Nephron progenitor cell (in vitro differentiated cells): ENCODE results near the gene ABCC5.

Source experiments
- DNase-seq: peaks from one replicate; pipeline ENCODE4 v3.0.0; 2021
- H3K27ac Mint-ChIP-seq: 2 replicates; pipeline ENCODE4 v1.8.0; 2021; ENCODE audit warnings: mild to moderate bottlenecking, moderate library complexity, mixed read lengths
- H3K27me3 Mint-ChIP-seq: 2 replicates; pipeline ENCODE4 v1.8.0; 2021; ENCODE audit warnings: mild to moderate bottlenecking, low read depth, mixed read lengths; ENCODE audit not compliant: poor library complexity
- H3K36me3 Mint-ChIP-seq: 2 replicates; pipeline ENCODE4 v1.8.0; 2021; ENCODE audit warnings: low read depth, mixed read lengths
- H3K4me1 Mint-ChIP-seq: 2 replicates; pipeline ENCODE4 v1.8.0; 2021; ENCODE audit warnings: mixed read lengths
- H3K4me3 Mint-ChIP-seq: 2 replicates; pipeline ENCODE4 v1.8.0; 2021; ENCODE audit warnings: mild to moderate bottlenecking, moderate library complexity, mixed read lengths
- H3K9me3 Mint-ChIP-seq: 2 replicates; pipeline ENCODE4 v1.8.0; 2021; ENCODE audit warnings: mild to moderate bottlenecking, moderate library complexity, mixed read lengths
- TF ChIP-seq, protein P1 (sequence below): fragments of 200-600 bp; sonication (generic); IDR thresholded peaks from 2 replicates; pipeline ENCODE4 v1.5.0; 2021; ENCODE audit warnings: antibody characterized with exemption

ABCC5 gene

DNA sequence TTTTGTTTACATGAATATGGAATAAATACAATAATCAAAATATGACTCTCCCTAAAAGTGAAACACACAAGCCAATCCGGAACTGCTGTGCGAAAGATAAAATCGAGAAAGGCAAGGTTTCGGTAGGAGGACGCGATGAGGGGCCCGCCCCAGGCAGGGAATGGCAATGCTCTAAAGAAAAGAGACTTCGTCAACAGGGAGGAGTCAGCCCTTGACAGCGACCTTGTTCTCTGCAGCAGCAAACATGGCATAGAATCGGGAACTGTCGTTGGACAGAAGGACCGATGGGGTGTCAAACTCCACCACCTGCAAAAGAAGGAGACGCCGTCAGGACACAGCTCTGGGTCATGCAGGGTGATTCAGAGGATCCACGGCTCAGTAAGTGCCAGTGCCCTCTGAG lies 96.6 kb downstream of the ABCC5 start:
- TF ChIP-seq, protein P1, sequence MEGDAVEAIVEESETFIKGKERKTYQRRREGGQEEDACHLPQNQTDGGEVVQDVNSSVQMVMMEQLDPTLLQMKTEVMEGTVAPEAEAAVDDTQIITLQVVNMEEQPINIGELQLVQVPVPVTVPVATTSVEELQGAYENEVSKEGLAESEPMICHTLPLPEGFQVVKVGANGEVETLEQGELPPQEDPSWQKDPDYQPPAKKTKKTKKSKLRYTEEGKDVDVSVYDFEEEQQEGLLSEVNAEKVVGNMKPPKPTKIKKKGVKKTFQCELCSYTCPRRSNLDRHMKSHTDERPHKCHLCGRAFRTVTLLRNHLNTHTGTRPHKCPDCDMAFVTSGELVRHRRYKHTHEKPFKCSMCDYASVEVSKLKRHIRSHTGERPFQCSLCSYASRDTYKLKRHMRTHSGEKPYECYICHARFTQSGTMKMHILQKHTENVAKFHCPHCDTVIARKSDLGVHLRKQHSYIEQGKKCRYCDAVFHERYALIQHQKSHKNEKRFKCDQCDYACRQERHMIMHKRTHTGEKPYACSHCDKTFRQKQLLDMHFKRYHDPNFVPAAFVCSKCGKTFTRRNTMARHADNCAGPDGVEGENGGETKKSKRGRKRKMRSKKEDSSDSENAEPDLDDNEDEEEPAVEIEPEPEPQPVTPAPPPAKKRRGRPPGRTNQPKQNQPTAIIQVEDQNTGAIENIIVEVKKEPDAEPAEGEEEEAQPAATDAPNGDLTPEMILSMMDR: no peak
- peaks cover 19% of the 10 kb centered on the region for H3K4me1 Mint-ChIP-seq
- peaks cover 46% of the 10 kb centered on the region for H3K36me3 Mint-ChIP-seq
- H3K27me3 Mint-ChIP-seq: peaks cover 2% of the 10 kb centered on the region
- DNase-seq: no peak
- peak overlapping the region; percentile 16 for H3K27ac Mint-ChIP-seq
- H3K4me3 Mint-ChIP-seq: no peak overlapping the region
- H3K9me3 Mint-ChIP-seq: no peaks in the 10 kb centered on the region

DNA sequence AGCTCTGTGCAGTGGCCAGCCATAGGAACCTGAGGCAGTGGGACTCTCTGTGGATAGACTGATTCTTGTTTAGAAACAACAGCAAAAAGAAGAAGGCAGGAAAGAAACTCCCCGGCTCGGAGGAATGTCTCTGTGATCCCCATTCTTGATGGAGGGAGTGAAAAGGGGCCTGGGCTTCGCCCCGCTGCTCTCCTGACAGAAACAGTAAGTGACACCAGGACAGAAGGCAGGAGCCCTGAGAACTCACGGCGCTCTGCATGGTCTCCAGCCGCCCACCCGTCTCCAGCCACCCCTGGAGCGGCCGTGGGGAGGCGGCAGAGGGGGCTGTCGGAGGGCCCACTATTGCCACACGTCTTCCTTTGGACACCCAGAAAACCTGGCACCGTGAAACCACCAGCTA lies 97.3 kb downstream of the ABCC5 start:
- Mint-ChIP-seq H3K27me3 (peaks cover 2% of the 10 kb centered on the region), H3K9me3 (no peaks in the 10 kb centered on the region), H3K27ac (peak overlapping the region; percentile 71), H3K36me3 (peaks cover 45% of the 10 kb centered on the region), H3K4me3 (no peak overlapping the region), H3K4me1 (peaks cover 19% of the 10 kb centered on the region)
- TF ChIP-seq, protein P1: no peak
- DNase-seq: no peak

DNA sequence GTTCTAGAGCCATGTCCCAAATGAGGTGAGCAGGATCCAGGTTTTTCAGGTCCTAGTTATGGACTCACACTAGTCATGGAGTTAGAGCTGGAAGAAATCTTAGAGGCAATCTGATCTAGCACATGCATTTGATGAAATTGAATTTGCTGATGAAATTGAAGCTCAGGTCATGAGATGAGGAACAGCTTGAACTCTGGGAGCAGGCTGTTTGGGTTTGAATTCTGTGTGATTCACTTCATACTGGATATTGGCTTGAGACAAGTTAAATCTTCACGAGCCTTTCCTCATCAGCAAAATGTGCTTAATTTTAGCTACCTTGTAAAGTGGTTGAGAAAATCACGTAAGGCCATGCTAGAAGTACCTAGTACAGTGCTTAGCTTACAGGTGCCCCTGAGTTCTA lies 99.5 kb downstream of the ABCC5 start:
- H3K4me3 Mint-ChIP-seq: no peak overlapping the region
- no peak for DNase-seq
- H3K27ac Mint-ChIP-seq: peak overlapping the region; percentile 17
- peaks cover 28% of the 10 kb centered on the region for H3K36me3 Mint-ChIP-seq
- peaks cover 19% of the 10 kb centered on the region for H3K4me1 Mint-ChIP-seq
- no peaks in the 10 kb centered on the region for H3K9me3 Mint-ChIP-seq
- TF ChIP-seq, protein P1: no peak
- peaks cover 2% of the 10 kb centered on the region for H3K27me3 Mint-ChIP-seq

DNA sequence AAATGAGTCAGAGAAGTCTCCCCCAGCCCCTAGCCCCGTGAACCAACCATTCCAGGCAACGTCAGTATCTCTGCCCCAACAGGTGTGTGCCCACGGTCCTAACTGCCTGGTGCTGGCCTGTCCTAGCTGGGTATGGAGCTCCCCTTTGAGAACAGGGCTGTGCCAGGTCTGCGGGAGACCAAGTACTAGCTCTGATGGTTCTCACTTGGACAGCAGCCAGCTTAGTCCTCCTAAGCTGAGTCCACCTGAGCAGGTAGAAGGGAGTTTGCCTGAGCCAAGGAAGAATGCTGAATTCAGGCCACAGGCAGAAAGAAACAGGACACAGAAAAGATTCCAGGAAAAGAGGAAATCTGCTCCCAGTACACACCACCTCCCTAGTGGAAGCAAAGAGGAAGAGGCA lies 99.9 kb downstream of the ABCC5 start:
- Mint-ChIP-seq H3K4me3 (no peak overlapping the region), H3K4me1 (peaks cover 19% of the 10 kb centered on the region), H3K27ac (peak overlapping the region; percentile 17), H3K36me3 (peaks cover 24% of the 10 kb centered on the region), H3K9me3 (no peaks in the 10 kb centered on the region), H3K27me3 (peaks cover 2% of the 10 kb centered on the region)
- TF ChIP-seq, protein P1: no peak
- no peak for DNase-seq

DNA sequence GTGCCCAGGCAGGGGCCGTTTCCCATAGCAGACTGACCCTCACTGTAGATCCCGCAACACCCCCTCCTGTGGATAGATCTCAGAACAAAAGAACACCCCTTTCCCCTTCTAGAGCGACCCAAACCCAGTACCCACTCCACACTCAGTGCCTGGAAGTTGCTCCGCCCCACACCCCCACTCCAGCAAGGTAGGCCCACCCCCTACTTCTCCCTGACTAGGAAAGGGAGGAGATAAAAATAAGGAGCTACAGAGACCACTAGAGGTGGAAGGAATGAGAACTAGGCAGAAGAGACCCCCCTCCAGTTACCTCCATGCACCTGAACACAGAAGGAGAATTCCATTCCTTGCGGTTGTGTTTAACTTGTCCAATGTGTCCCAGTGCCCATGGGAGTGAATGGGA lies 102.8 kb downstream of the ABCC5 start:
- Mint-ChIP-seq H3K4me1 (peaks cover 2% of the 10 kb centered on the region), H3K36me3 (peaks cover 4% of the 10 kb centered on the region), H3K27ac (peak overlapping the region; percentile 71), H3K9me3 (no peaks in the 10 kb centered on the region), H3K27me3 (peaks cover 7% of the 10 kb centered on the region), H3K4me3 (no peak overlapping the region)
- TF ChIP-seq, protein P1: no peak
- DNase-seq: no peak

DNA sequence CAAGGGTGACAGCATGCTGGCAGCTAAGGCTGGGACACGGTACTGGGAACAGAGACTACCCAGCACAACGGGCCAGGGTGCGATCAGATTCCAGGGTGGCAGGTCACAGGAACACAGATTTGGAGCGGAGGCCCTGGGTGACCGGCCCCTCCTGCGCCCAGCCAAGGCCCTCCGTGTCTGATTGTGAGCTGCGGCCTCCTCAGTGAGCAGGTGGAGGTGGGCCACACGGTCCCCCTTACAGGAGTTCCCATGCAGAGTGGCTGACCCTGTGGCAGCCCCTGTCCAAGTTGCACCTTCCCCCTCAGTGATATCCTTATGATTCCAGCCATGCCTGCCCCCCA lies 104.1 kb downstream of the ABCC5 start:
- H3K27me3 Mint-ChIP-seq: peaks cover 9% of the 10 kb centered on the region
- H3K27ac Mint-ChIP-seq: no peak overlapping the region

More for the DNA sequence above, 104.1 kb downstream of the ABCC5 start:
- TF ChIP-seq, protein P1: no peak
- no peaks in the 10 kb centered on the region for H3K4me1 Mint-ChIP-seq
- no peak for DNase-seq
- H3K9me3 Mint-ChIP-seq: no peaks in the 10 kb centered on the region
- H3K4me3 Mint-ChIP-seq: no peak overlapping the region
- H3K36me3 Mint-ChIP-seq: no peaks in the 10 kb centered on the region
